Hematopoietic multipotent progenitor cell (in vitro differentiated cells): ENCODE measurements around the gene AAK1. TPM values are rescaled to one million over a fixed set of nuclear protein-coding genes. Genes with fewer than 3 reads are reported as not detected.
"Not testable (repeated sequence)": the region's sequence is repeated elsewhere in the genome, so short reads cannot be mapped to it uniquely, and the experiment has no call there.

Experiments used
- DNase-seq, 3 donors: peaks; one replicate each; pipeline ENCODE4 v3.0.0-alpha.2; 2011 to 2015; ENCODE audit warnings: low read depth in 2 of 3, low spot score in 2 of 3
- total RNA-seq: library from RNA; depleted of rRNA; stranded (reverse); fragments of >200 nt; gene quantifications from one replicate; pipeline ENCODE4 v1.2.3, GENCODE V29; 2012

AAK1 gene
- total RNA-seq, 1 donor = 17.2 TPM

- DNase-seq = peak in 1 of 3 donors; percentile 43
Measured at GRCh38 chr2:69628325-69629021, 15.1 kb downstream of the AAK1 start.

- DNase-seq = no peak
Measured at GRCh38 chr2:69625078-69625795, 18.3 kb downstream of the AAK1 start.

GRCh38 chr2:69624611-69625010, 18.9 kb downstream of the AAK1 start:
- no peak for DNase-seq

GRCh38 chr2:69624131-69624530, 19.4 kb downstream of the AAK1 start:
- no peak for DNase-seq

- DNase-seq = no peak
Measured at GRCh38 chr2:69623236-69623635, 20.3 kb downstream of the AAK1 start.

- not testable (repeated sequence) for DNase-seq
Measured at GRCh38 chr2:69622805-69623204, 20.7 kb downstream of the AAK1 start.

GRCh38 chr2:69622017-69622540, 21.5 kb downstream of the AAK1 start:
- DNase-seq = not testable (repeated sequence)

- DNase-seq = no peak
Measured at GRCh38 chr2:69621440-69621839, 22.1 kb downstream of the AAK1 start.

GRCh38 chr2:69620870-69621269, 22.7 kb downstream of the AAK1 start:
- no peak for DNase-seq

GRCh38 chr2:69619725-69620124, 23.8 kb downstream of the AAK1 start:
- peak in 1 of 3 donors; percentile 20 for DNase-seq

- DNase-seq = no peak
Measured at GRCh38 chr2:69618362-69618761, 25.2 kb downstream of the AAK1 start.

- no peak for DNase-seq
Measured at GRCh38 chr2:69617744-69618143, 25.8 kb downstream of the AAK1 start.

GRCh38 chr2:69616755-69617154, 26.8 kb downstream of the AAK1 start:
- DNase-seq = peak in 2 of 3 donors; percentile 22 to 45

- no peak for DNase-seq
Measured at GRCh38 chr2:69615969-69616368, 27.6 kb downstream of the AAK1 start.

GRCh38 chr2:69615078-69615625, 28.4 kb downstream of the AAK1 start:
- no peak for DNase-seq

- DNase-seq = no peak
Measured at GRCh38 chr2:69612707-69613106, 30.8 kb downstream of the AAK1 start.

GRCh38 chr2:69612200-69612599, 31.3 kb downstream of the AAK1 start:
- no peak for DNase-seq

GRCh38 chr2:69608109-69608508, 35.4 kb downstream of the AAK1 start:
- no peak for DNase-seq

- not testable (repeated sequence) for DNase-seq
Measured at GRCh38 chr2:69606771-69607170, 36.8 kb downstream of the AAK1 start.

GRCh38 chr2:69605284-69605683, 38.3 kb downstream of the AAK1 start:
- DNase-seq = no peak

GRCh38 chr2:69604836-69605235, 38.7 kb downstream of the AAK1 start:
- DNase-seq = no peak
